GM21447 (cell line): ENCODE data around the gene MAL.

Source experiments
- ATAC-seq: cut with Tn5 transposase; IDR thresholded peaks from one replicate; pipeline ENCODE4 v1.9.1; 2021; ENCODE audit not compliant: unreplicated experiment

MAL gene

GRCh38 chr2:95025406-95026319, at the start of gene MAL:
Gene MAL, plus strand, starts transcription at chr2:95025708. Its CDS starts 85 bp downstream, at chr2:95025793.
- ATAC-seq = no peak

- no peak for ATAC-seq
These were observed 47.7 kb upstream of the MAL start for GRCh38 chr2:94977826-94978225.

GRCh38 chr2:94978917-94979316, 46.6 kb upstream of the MAL start:
- no peak for ATAC-seq

DNA sequence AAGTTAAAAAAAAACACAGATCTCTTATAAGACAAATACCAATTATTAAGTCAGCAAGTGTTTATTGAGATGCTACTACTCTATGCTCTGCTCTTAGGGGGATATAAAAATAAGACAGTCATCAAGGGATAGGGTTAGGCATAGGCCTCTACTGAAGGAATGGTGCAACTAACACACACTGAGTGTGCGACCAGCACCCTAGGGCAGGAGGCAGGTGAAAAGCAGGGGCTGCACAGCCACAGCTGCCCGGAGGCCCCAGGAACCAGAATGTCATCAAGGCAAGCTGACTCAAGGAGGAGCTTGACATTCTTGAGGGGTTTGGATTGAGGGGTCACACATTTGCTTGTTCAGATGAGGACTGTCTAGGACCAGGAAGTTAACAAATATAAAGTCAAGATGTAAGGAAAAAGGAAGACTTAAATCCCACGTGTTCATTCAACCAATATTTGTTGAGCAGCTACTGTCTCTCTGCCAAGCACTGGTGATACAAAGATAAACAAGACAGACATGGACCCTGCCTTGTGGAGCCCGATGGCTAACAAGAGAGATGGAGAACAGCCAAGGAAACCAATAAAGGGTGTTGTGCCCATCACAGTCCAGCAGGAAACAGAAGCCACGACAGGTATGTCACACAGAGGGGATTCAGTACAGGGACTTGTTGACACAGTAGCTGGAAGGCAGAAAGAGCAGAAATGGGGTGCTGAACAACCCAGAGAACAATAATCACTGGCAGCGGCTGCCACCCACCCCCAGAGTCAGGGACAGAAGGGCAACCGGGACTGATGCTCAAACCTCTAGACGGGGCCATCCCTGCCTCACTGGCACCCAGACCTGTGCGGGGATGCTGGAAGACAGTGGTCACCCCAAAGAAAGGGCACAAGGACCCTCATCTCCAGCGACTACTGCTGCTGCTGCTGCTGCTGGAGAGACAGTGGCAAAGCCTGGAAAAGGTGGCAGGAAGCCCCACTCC, 45.8 kb upstream of the MAL start:
- ATAC-seq = no peak

DNA sequence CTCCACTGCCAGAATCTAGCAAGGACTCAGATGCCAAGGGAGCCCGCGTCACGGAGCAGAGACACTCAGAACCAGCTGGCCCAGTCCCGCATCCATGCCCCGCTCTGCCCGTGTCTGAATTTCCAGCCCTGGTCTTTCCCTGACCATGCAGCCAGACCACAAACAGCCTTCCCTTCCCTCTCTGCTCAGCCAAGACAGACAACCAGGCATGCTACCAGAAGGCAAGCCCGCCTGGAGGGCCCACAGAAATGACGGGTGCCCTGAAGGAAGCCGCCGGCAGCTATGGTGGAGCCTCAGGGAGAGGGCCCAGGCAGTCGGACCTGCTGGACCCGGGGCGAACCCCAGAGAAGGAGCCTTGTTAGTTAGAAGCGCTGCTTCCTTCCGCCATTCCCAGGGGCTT, 45.1 kb upstream of the MAL start:
- ATAC-seq = no peak

DNA sequence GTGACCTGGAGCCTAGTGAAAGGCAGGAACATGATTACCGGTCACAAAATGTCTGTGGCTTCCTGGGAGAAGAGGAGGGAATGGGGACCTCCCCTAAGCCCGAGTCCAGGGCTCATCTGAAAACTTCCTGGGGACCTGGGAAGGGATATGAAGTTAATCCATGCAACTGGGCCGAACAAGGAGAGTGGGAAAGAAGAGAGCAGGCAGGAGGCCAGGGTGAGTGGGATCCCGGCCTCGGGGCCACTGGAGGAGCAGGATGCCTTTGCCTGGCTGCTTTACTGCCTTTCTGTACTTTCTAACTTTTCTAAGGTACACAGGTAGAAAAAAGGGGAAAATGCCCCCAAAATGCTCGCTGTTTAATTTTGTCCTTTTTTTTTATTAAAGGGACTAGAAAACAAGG, 43.4 kb upstream of the MAL start:
- no peak for ATAC-seq

DNA sequence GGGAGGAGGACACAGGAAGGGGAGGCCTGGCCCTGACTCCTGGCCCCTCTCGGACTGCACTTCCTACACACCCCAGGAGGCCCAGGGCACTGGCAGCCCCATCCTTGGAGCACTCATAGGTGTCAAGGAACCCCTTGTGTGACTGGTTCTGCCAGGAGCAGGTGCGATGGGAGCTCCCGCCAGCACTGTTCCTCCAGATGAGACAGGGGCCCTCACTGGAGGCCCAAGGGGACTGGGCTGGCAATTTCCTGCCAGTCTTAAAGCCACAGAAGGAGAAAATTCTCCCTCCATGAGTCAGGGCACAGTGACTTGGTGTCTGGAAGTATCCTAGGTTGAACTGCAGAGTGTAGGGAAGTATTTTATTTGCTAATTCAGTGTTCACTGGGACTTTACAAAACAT, 42.8 kb upstream of the MAL start:
- no peak for ATAC-seq

DNA sequence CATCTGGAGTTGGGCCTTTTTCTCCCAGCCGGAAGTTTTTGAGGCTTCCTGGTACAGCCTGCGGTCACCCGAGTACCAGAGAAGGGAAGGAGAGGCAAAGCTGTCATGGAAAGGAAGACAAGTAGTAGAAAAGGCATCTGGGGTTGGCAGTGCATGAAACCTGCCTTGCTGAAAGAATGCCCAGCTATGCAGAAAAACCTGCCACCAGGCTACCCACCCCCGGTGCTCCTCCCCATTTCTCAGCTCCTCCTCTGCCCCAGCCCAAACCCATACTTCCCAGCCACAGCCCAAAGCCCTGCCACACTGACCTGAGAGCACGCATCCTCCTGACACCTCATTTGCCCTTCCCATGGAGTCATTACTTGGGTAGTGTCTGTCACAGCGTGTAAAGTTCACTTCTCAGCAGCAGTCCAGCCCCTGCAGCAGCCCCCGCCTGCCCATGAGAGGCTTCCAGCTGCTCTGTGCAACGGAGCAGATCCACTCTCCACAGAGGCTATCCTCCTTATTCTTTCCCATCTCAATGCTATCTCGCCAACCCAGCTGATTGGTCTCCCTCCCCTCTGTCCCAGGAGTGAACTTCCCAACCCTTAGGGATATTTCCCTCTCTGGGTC, 40.4 kb upstream of the MAL start:
- ATAC-seq = no peak

DNA sequence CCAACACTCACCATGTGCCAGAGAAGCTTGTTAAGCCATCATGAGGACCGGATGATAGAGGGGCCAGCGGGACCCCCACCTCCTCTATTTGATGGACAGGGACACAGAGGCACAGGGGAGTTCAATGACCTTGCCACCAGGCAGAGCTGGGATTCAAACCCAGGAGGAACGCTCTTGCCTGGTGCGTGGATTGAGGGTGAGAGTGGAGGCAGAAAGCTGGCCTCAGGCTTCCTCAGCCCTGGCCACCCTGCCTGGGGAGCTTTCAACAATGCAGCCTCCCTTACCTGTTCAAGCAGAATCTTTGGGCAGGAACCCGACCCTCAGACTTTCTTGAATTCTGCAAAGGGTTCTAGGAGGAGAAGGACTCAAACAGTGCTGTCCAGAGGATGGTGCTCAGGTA, 39.9 kb upstream of the MAL start:
- ATAC-seq = no peak

GRCh38 chr2:94986392-94986963, 39.0 kb upstream of the MAL start:
- no peak for ATAC-seq

- no peak for ATAC-seq
These were observed 38.2 kb upstream of the MAL start for GRCh38 chr2:94987074-94988020.

- no peak for ATAC-seq
These were observed 34.6 kb upstream of the MAL start for GRCh38 chr2:94990956-94991355.

GRCh38 chr2:94992360-94992759, 33.1 kb upstream of the MAL start:
- no peak for ATAC-seq

GRCh38 chr2:94993176-94994062, 32.1 kb upstream of the MAL start:
- ATAC-seq = no peak

DNA sequence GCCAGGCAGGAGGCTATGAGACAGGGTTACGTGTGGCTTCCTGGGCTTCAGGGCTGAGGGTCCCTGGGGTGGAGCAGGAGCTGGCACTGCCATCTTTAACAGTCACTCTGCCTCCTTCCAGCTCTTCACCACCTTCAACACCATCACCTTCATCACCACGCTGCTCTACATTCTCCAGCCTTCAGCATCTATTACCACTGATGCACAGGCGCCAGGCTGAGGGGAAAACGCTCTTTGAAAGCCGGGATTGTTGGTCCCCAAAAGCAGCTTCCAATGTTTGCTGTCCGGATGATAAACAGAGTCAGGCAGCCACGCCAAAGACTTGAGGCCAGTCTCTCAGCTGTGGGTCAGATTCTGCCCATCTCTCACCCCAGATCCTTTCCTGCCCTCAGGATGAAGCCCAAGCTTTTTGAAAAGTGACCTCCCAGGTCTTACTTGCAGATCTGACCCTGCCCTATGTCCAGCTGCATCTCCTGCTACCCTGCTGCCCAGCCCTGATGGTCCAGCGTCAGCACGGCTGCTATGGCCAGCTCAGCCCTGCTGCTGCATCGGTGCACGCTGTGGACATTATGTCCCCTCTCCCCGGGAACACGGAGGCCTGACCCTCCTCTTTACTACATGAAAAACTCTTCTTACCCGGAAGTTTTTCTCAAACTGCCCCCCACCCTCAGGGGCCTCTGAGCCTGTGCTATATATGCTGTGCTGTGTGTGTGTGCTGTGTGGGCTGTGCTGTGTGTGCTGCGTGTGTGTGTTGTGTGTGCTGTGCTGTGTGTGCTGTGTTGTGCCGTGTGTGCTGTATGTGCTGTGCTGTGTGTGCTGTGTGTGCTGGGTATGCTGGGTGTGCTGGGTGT, 31.2 kb upstream of the MAL start:
- no peak for ATAC-seq

GRCh38 chr2:94994914-94995552, 30.5 kb upstream of the MAL start:
- ATAC-seq = no peak

DNA sequence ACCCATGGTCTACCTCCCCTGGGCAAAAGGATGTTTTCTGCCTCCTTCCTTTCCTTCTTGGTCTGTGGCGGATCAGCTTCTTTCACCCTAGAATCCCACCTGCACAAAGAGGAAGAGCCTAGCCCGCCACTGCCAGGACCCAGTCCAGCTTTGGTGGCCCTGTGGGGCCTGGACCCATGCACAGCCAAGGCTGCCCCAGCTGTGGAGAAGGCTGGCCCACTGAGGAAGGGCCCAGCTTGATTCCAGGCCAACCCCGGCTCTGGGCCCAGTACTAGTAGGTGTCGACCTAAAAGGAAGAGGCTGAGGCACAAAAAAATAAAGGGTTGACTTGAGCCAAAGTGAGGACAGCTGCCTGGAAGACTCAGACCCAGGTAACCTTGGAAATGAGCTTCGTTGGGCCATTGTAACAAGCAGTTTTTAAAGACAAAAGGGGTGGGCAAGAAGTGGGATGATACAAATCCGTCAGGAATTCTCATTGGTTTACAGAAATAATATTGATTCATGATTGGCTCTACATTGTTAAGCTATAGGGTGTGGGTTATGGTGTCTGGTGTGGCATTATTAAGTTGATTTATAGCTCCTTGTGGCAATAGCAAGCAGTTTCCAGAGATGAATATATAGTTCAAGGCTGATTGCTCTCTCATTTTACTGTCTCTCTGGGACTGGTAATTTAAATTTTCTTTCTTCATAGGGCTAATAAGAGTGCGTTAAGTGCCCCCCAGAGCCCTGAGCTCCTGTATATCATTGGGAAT, 29.8 kb upstream of the MAL start:
- no peak for ATAC-seq
